DOHH2 (cell line): ENCODE measurements around the gene MYOC.

Source experiments
- H3F3A ChIP-seq: fragments of 200-600 bp; sonication (generic), shearing (Covaris generic); 2 replicates; pipeline ENCODE4 v1.6.0; 2016; ENCODE audit warnings: antibody characterized with exemption, mild to moderate bottlenecking; ENCODE audit not compliant: control insufficient read depth, insufficient read depth
- H3K27ac ChIP-seq: fragments of 200-600 bp; sonication (generic); 2 replicates; pipeline ENCODE4 v1.5.1; 2014; ENCODE audit warnings: low read depth, mild to moderate bottlenecking, low read length, moderate library complexity
- H3K27me3 ChIP-seq: fragments of 200-600 bp; sonication (generic); 2 replicates; pipeline ENCODE4 v1.6.1; 2014; ENCODE audit warnings: mild to moderate bottlenecking, low read length, mixed read lengths; ENCODE audit not compliant: control insufficient read depth
- H3K36me3 ChIP-seq: fragments of 200-600 bp; sonication (generic); 2 replicates; pipeline ENCODE4 v1.6.1; 2014; ENCODE audit warnings: mild to moderate bottlenecking, low read length, moderate library complexity, mixed read lengths; ENCODE audit not compliant: control insufficient read depth
- H3K4me1 ChIP-seq: fragments of 200-600 bp; sonication (generic); 2 replicates; pipeline ENCODE4 v1.6.1; 2014; ENCODE audit warnings: mild to moderate bottlenecking, low read length, mixed read lengths; ENCODE audit not compliant: control insufficient read depth
- H3K4me2 ChIP-seq: fragments of 200-600 bp; sonication (generic); 2 replicates; pipeline ENCODE4 v1.6.0; 2014; ENCODE audit warnings: mild to moderate bottlenecking, low read length, moderate library complexity
- H3K4me3 ChIP-seq: fragments of 200-600 bp; sonication (generic); 2 replicates; pipeline ENCODE4 v1.5.1; 2014; ENCODE audit warnings: mild to moderate bottlenecking, low read length, mixed read lengths
- H3K79me2 ChIP-seq: fragments of 200-600 bp; sonication (generic); 2 replicates; pipeline ENCODE4 v1.6.1; 2014; ENCODE audit warnings: mild to moderate bottlenecking, low read length, mixed read lengths; ENCODE audit not compliant: control insufficient read depth
- H3K9me2 ChIP-seq: fragments of 200-600 bp; sonication (generic); replicated peaks from 2 replicates; pipeline ENCODE4 v1.6.1; 2014; ENCODE audit warnings: mild to moderate bottlenecking, low read length, mixed read lengths; ENCODE audit not compliant: control insufficient read depth
- H3K9me3 ChIP-seq: fragments of 200-600 bp; sonication (generic); 2 replicates; pipeline ENCODE4 v1.6.1; 2014; ENCODE audit warnings: antibody characterized with exemption, low read length, mixed read lengths; ENCODE audit not compliant: control insufficient read depth, insufficient read depth
- H4K20me1 ChIP-seq: fragments of 200-600 bp; sonication (generic); 2 replicates; pipeline ENCODE4 v1.6.0; 2014; ENCODE audit warnings: low read depth, mild to moderate bottlenecking, antibody characterized with exemption, low read length, moderate library complexity; ENCODE audit not compliant: control insufficient read depth, insufficient read depth
- CTCF ChIP-seq: fragments of 200-600 bp; sonication (generic); IDR thresholded peaks from one replicate; pipeline ENCODE4 v1.5.1; 2014; ENCODE audit warnings: antibody characterized with exemption, mild to moderate bottlenecking, low read depth, low read length; ENCODE audit not compliant: poor library complexity, severe bottlenecking
- EZH2phosphoT487 ChIP-seq: fragments of 200-600 bp; sonication (generic); IDR thresholded peaks from 2 replicates; pipeline ENCODE4 v1.6.1; 2017; ENCODE audit warnings: borderline replicate concordance, mild to moderate bottlenecking, antibody characterized with exemption, low read length, moderate library complexity, mixed read lengths

MYOC gene

DNA sequence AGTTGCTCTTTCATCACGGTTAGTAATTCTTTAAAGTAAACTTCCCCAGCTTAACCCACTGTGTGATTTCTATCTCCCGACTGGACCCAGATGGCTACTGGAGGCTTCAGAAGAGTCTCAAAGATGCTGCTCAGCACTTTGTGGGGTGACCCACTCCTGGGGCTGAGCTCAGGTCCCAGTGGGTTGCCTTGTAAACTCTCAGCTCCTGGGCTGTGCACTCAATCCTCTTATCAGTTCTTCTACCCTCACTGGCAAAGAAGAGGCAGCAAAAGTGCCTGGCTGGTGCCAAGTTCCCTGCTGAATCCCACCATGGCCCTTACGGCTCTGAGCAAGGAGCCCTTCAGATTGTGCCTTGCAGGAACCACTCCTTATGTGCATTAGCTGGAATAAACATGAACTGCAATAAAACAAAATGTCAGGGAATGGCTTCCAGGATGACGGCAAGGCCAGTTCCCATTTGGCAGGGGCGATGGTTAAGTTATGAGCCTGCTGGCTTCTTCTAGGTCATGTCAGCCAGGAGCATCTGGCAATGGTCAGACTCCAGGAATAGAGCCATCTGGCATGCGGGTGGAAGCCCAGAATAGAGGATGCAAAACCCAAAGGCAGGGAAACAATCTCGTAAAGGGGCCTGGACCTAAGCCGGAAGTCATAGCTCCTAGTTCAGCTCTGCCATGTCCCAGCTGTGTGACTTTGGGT, 6.8 kb downstream of the MYOC start:
- H3K27me3 ChIP-seq = 0 out of 2 replicates have a peak, but pooled peaks cover 4% of the 10 kb centered on the region
- H3K27ac ChIP-seq = no peak overlapping the region
- H3K4me2 ChIP-seq = no peak overlapping the region
- no peaks in the 10 kb centered on the region for H3K9me2 ChIP-seq
- H3K79me2 ChIP-seq = no peaks in the 10 kb centered on the region
- TF ChIP-seq EZH2phosphoT487 = no peak
- TF ChIP-seq CTCF = no peak
- no peaks in the 10 kb centered on the region for H3K36me3 ChIP-seq
- H4K20me1 ChIP-seq = no peaks in the 10 kb centered on the region
- no peaks in the 10 kb centered on the region for H3F3A ChIP-seq
- H3K4me1 ChIP-seq = no peaks in the 10 kb centered on the region
- no peaks in the 10 kb centered on the region for H3K9me3 ChIP-seq
- H3K4me3 ChIP-seq = no peak overlapping the region

DNA sequence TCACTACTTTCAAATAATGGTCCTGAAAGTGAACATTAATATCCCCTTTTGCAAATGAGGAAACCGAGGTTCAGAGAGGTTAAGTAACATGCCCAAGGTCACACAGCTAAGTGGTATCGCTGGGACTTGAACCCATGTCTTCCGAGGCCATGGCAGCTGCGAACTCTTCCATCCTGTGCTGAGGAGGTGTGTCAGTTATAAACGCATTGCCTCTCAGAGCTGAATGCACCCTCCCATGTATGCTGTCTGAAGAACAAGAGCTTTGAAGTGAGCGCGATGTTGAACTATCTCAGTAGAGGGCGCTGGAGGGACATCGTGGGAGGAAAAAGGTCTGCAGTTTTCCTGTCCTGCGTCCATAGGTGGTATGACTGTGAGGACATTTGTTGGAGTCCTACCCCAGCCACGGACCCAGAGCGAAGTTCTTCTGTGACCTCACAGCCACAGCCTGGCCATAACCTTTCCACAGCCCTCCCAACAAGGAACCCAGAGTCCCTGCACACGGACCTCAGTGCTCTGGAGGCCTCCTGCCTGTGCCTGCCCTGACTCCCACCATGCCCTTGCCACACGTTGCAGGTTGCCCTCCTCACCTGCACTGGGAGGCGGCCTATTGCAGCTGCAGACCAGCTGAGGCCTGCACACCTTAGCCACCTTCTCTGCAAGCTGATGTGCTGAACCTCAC, 7.5 kb downstream of the MYOC start:
- Histone ChIP-seq H4K20me1 (no peaks in the 10 kb centered on the region), H3K9me3 (no peaks in the 10 kb centered on the region), H3K4me3 (no peak overlapping the region), H3K27ac (no peak overlapping the region), H3K79me2 (no peaks in the 10 kb centered on the region), H3K36me3 (no peaks in the 10 kb centered on the region), H3F3A (no peaks in the 10 kb centered on the region), H3K9me2 (no peaks in the 10 kb centered on the region), H3K4me1 (no peaks in the 10 kb centered on the region), H3K4me2 (no peak overlapping the region), H3K27me3 (no peaks in the 10 kb centered on the region)
- TF ChIP-seq EZH2phosphoT487 = no peak
- peak; percentile 86 for TF ChIP-seq CTCF

DNA sequence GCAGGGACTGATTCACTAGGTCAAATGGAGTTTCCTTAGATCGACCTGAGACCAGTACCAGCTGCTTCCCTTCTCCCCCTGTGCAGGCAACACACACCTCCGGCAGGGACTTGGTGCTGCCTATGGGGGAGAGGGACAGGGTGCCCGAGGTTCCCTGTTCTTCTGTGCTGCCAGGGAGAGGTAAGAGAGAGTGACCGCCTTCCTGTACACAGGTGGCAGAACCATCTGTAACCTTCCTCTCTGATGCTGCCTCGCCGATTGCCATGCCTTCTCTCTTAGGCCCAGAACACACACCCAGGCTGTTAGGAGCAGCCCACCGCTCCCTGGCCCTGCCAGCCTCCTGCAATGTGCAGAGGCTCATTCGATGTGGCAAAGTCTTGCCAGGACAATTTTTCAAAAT, 9.3 kb downstream of the MYOC start:
- Histone ChIP-seq H3K36me3 (no peaks in the 10 kb centered on the region), H3K79me2 (no peaks in the 10 kb centered on the region), H3K4me2 (no peak overlapping the region), H4K20me1 (no peaks in the 10 kb centered on the region), H3K27me3 (no peaks in the 10 kb centered on the region), H3K27ac (no peak overlapping the region), H3K9me2 (no peaks in the 10 kb centered on the region), H3F3A (no peaks in the 10 kb centered on the region), H3K4me1 (no peaks in the 10 kb centered on the region), H3K9me3 (no peaks in the 10 kb centered on the region), H3K4me3 (no peak overlapping the region)
- TF ChIP-seq CTCF (no peak), EZH2phosphoT487 (no peak)
